Body of pancreas (tissue), 4 donors: ENCODE results near the gene TPSB2.

Experiments
- CTCF ChIP-seq, 7 experiments: fragments of 450-650 bp in 4 of 7; fragments of 200-600 bp in 3 of 7; sonication (generic) in 3 of 7; IDR thresholded peaks; one replicate each; pipeline ENCODE4 v1.5.1; 2016 to 2019; ENCODE audit warnings: antibody characterized with exemption in 7 of 7
- POLR2A ChIP-seq, 3 donors: fragments of 450-650 bp; IDR thresholded peaks; one replicate each; pipeline ENCODE4 v1.6.1; 2016; ENCODE audit warnings: antibody characterized with exemption in 3 of 3, mild to moderate bottlenecking in 2 of 3

- TF ChIP-seq CTCF (IDR thresholded peaks at IDR 0.05) (no peak), POLR2A (IDR thresholded peaks at IDR 0.05) (no peak)
Measured at GRCh38 chr16:1223355-1224214, 6.4 kb downstream of the TPSB2 start.
